IPS-18a (cell line): ENCODE results near the gene KLHL11.
"Not testable (repeated sequence)": the region's sequence is repeated elsewhere in the genome, so short reads cannot be mapped to it uniquely, and the experiment has no call there.

Experiments
- H3K27ac ChIP-seq: one replicate; pipeline ENCODE4 v1.5.1; 2013; ENCODE audit warnings: low read length
- H3K27me3 ChIP-seq: one replicate; pipeline ENCODE4 v1.6.1; 2013; ENCODE audit warnings: mild to moderate bottlenecking, low read length; ENCODE audit not compliant: control insufficient read depth, insufficient read depth
- H3K36me3 ChIP-seq: one replicate; pipeline ENCODE4 v1.6.1; 2013; ENCODE audit warnings: low read depth, low read length; ENCODE audit not compliant: control insufficient read depth
- H3K4me1 ChIP-seq: one replicate; pipeline ENCODE4 v1.6.1; 2013; ENCODE audit warnings: low read depth, low read length; ENCODE audit not compliant: control insufficient read depth
- H3K4me3 ChIP-seq: one replicate; pipeline ENCODE4 v1.5.1; 2013; ENCODE audit warnings: low read length
- H3K9ac ChIP-seq: one replicate; pipeline ENCODE4 v1.6.1; 2013; ENCODE audit warnings: mild to moderate bottlenecking, low read length, moderate library complexity
- H3K9me3 ChIP-seq: one replicate; pipeline ENCODE4 v1.6.1; 2013; ENCODE audit warnings: low read depth, low read length; ENCODE audit not compliant: control insufficient read depth

KLHL11 gene

GRCh38 chr17:41835214-41835799, 29.9 kb downstream of the KLHL11 start:
- Histone ChIP-seq H3K9me3 (no peaks in the 10 kb centered on the region), H3K4me1 (peaks cover 5% of the 10 kb centered on the region), H3K9ac (peak overlapping the region; percentile 69), H3K27ac (no peak overlapping the region), H3K27me3 (peaks cover 7% of the 10 kb centered on the region), H3K4me3 (peak overlapping the region; percentile 79), H3K36me3 (peaks cover 25% of the 10 kb centered on the region)

GRCh38 chr17:41829961-41830360, 35.3 kb downstream of the KLHL11 start:
- H3K4me3 ChIP-seq, H3K27me3 ChIP-seq, H3K4me1 ChIP-seq, H3K27ac ChIP-seq, H3K9ac ChIP-seq, H3K9me3 ChIP-seq: not testable (repeated sequence)
- H3K36me3 ChIP-seq = peaks cover 57% of the 10 kb centered on the region

GRCh38 chr17:41825175-41825845, 39.9 kb downstream of the KLHL11 start:
- H3K9ac ChIP-seq = no peak overlapping the region
- no peaks in the 10 kb centered on the region for H3K27me3 ChIP-seq
- no peaks in the 10 kb centered on the region for H3K9me3 ChIP-seq
- no peak overlapping the region for H3K4me3 ChIP-seq
- no peak overlapping the region for H3K27ac ChIP-seq
- H3K4me1 ChIP-seq = no peaks in the 10 kb centered on the region
- peaks cover 41% of the 10 kb centered on the region for H3K36me3 ChIP-seq

GRCh38 chr17:41824086-41824485, 41.1 kb downstream of the KLHL11 start:
- H3K9ac ChIP-seq = no peak overlapping the region
- H3K9me3 ChIP-seq = no peaks in the 10 kb centered on the region
- H3K27me3 ChIP-seq = no peaks in the 10 kb centered on the region
- no peak overlapping the region for H3K4me3 ChIP-seq
- peaks cover 7% of the 10 kb centered on the region for H3K4me1 ChIP-seq
- H3K27ac ChIP-seq = no peak overlapping the region
- H3K36me3 ChIP-seq = peaks cover 34% of the 10 kb centered on the region

- H3K9me3 ChIP-seq = no peaks in the 10 kb centered on the region
- no peaks in the 10 kb centered on the region for H3K27me3 ChIP-seq
- H3K4me1 ChIP-seq = peaks cover 10% of the 10 kb centered on the region
- H3K9ac ChIP-seq = no peak overlapping the region
- no peak overlapping the region for H3K27ac ChIP-seq
- H3K36me3 ChIP-seq = peaks cover 29% of the 10 kb centered on the region
- H3K4me3 ChIP-seq = no peak overlapping the region
Observed at GRCh38 chr17:41823580-41823979, 41.6 kb downstream of the KLHL11 start.

- Histone ChIP-seq H3K9ac (no peak overlapping the region), H3K4me3 (no peak overlapping the region), H3K9me3 (no peaks in the 10 kb centered on the region), H3K36me3 (peaks cover 29% of the 10 kb centered on the region), H3K27ac (no peak overlapping the region), H3K27me3 (no peaks in the 10 kb centered on the region), H3K4me1 (peaks cover 10% of the 10 kb centered on the region)
Observed at GRCh38 chr17:41823141-41823524, 42.1 kb downstream of the KLHL11 start.

GRCh38 chr17:41822216-41823140, 42.7 kb downstream of the KLHL11 start:
- Histone ChIP-seq H3K9me3 (no peaks in the 10 kb centered on the region), H3K9ac (no peak overlapping the region), H3K4me3 (no peak overlapping the region), H3K27ac (no peak overlapping the region), H3K36me3 (peaks cover 23% of the 10 kb centered on the region), H3K4me1 (peaks cover 10% of the 10 kb centered on the region), H3K27me3 (no peaks in the 10 kb centered on the region)

GRCh38 chr17:41821776-41822175, 43.4 kb downstream of the KLHL11 start:
- peaks cover 20% of the 10 kb centered on the region for H3K36me3 ChIP-seq
- H3K9me3 ChIP-seq = no peaks in the 10 kb centered on the region
- H3K27ac ChIP-seq = no peak overlapping the region

GRCh38 chr17:41818024-41818423, 47.2 kb downstream of the KLHL11 start:
- Histone ChIP-seq H3K9me3 (no peaks in the 10 kb centered on the region), H3K9ac (no peak overlapping the region), H3K4me3 (no peak overlapping the region), H3K27me3 (no peaks in the 10 kb centered on the region), H3K4me1 (peaks cover 10% of the 10 kb centered on the region), H3K27ac (no peak overlapping the region), H3K36me3 (peaks cover 9% of the 10 kb centered on the region)

More at GRCh38 chr17:41821776-41822175, 43.4 kb downstream of the KLHL11 start:
- Histone ChIP-seq H3K27me3 (no peaks in the 10 kb centered on the region), H3K4me3 (no peak overlapping the region), H3K9ac (no peak overlapping the region), H3K4me1 (peaks cover 10% of the 10 kb centered on the region)

GRCh38 chr17:41816637-41817320, 48.4 kb downstream of the KLHL11 start:
- Histone ChIP-seq H3K36me3 (peaks cover 3% of the 10 kb centered on the region), H3K4me1 (peaks cover 10% of the 10 kb centered on the region), H3K27me3 (no peaks in the 10 kb centered on the region), H3K9ac (no peak overlapping the region), H3K9me3 (no peaks in the 10 kb centered on the region), H3K27ac (no peak overlapping the region), H3K4me3 (no peak overlapping the region)

- peaks cover 9% of the 10 kb centered on the region for H3K4me1 ChIP-seq
- no peak overlapping the region for H3K9ac ChIP-seq
- peak overlapping the region; percentile 99 for H3K4me3 ChIP-seq
- H3K27ac ChIP-seq = no peak overlapping the region
- H3K9me3 ChIP-seq = no peaks in the 10 kb centered on the region
- H3K27me3 ChIP-seq = peaks cover 7% of the 10 kb centered on the region
- H3K36me3 ChIP-seq = no peaks in the 10 kb centered on the region
Observed at GRCh38 chr17:41814195-41814594, 51.0 kb downstream of the KLHL11 start.
